ENCODE data around the gene BRINP2.

DNA sequence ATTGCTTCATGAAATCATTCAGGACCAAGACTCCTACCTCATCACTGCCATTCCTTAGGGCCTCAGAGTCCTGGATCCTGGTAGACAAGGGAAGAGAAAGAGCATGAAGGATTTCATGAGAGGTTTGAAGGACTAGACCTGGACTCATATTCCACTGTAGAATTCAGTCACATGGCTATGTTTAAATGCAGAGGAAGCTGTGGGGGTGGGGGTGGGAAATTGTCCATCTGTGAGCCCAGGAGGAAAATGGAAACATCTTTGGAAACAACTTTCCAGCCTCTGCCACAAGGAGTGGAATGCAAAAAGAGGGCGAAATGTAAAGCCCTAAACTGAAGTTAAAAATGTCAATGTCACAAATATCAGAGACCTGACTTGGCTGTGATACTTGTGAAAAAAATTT, 73.0 kb downstream of the BRINP2 start:
- TF ChIP-seq, protein P1, sequence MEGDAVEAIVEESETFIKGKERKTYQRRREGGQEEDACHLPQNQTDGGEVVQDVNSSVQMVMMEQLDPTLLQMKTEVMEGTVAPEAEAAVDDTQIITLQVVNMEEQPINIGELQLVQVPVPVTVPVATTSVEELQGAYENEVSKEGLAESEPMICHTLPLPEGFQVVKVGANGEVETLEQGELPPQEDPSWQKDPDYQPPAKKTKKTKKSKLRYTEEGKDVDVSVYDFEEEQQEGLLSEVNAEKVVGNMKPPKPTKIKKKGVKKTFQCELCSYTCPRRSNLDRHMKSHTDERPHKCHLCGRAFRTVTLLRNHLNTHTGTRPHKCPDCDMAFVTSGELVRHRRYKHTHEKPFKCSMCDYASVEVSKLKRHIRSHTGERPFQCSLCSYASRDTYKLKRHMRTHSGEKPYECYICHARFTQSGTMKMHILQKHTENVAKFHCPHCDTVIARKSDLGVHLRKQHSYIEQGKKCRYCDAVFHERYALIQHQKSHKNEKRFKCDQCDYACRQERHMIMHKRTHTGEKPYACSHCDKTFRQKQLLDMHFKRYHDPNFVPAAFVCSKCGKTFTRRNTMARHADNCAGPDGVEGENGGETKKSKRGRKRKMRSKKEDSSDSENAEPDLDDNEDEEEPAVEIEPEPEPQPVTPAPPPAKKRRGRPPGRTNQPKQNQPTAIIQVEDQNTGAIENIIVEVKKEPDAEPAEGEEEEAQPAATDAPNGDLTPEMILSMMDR (IDR thresholded peaks at IDR 0.05): no peak
- no peak for TF ChIP-seq POLR2A (IDR thresholded peaks at IDR 0.05)
